HG03064 (cell line): ENCODE data around the gene TMEM273.
"Not testable (repeated sequence)": the region's sequence is repeated elsewhere in the genome, so short reads cannot be mapped to it uniquely, and the experiment has no call there.

Source experiments
- ATAC-seq: cut with Tn5 transposase; IDR thresholded peaks from one replicate; pipeline ENCODE4 v1.9.1; 2021; ENCODE audit warnings: low read depth; ENCODE audit not compliant: unreplicated experiment

The TMEM273 gene

GRCh38 chr10:49207113-49207512 lies 18.9 kb upstream of the TMEM273 start:
- no peak for ATAC-seq

GRCh38 chr10:49205206-49205605 lies 17.0 kb upstream of the TMEM273 start:
- no peak for ATAC-seq

- no peak for ATAC-seq
Observed at GRCh38 chr10:49204119-49204518, 15.9 kb upstream of the TMEM273 start.

GRCh38 chr10:49202266-49202665 lies 14.1 kb upstream of the TMEM273 start:
- no peak for ATAC-seq

DNA sequence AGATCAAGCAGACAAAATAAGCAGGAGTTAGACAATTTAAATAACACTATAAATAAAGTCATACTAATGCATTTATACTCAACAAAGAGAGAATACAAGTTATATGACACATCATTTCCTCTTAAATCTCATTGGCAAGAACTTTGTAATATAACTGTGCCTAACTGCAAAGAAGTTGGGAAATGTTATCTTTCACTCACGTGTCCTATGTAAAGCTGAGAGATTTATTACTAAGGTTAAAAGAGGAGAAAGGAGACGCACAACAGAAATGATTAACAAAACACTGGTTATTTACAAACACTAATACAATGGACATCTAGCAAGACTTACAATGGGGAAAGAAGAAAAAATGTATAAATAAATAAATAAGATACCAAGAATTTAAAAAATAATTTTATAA lies 12.7 kb upstream of the TMEM273 start:
- ATAC-seq, result no peak

- no peak for ATAC-seq
Observed at GRCh38 chr10:49197171-49197570, 9.0 kb upstream of the TMEM273 start.

DNA sequence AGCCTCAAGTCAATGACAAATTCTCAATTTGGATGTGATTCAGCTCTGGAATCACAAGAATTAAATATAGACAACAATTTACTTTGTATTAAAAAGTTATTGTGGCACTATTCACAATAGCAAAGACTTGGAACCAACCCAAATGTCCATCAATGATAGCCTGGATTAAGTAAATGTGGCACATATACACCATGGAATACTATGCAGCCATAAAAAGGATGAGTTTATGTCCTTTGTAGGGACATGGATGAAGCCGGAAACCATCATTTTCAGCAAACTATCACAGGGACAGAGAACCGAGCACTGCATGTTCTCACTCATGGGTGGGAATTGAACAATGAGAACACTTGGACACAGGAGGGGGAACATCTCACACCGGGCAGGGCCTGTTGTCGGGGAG lies 7.7 kb upstream of the TMEM273 start:
- ATAC-seq, result not testable (repeated sequence)

- no peak for ATAC-seq
Observed at GRCh38 chr10:49194212-49194920, 6.2 kb upstream of the TMEM273 start.

DNA sequence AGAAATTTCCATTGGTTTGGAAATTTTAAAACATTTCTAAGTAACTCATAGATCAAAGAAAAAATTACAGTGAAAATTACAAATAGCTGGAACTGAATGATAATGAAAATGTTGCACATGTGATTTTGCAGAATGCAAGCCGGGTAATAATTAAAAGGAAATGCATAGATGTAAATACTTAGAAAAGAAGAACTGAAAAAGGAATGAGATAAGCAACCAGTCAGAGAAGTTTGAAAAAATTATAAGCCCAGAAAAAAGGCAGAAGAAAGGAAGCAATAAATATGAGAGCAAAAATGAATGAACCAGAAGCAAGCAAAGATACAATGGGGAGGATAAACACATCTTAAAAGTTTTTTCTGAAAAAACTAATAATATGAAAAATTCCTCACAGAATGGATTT lies 3.2 kb upstream of the TMEM273 start:
- ATAC-seq, result no peak

GRCh38 chr10:49189422-49189821 lies 1.2 kb upstream of the TMEM273 start:
- no peak for ATAC-seq

- ATAC-seq, result no peak
Observed at GRCh38 chr10:49187044-49187484, 1.1 kb downstream of the TMEM273 start.

DNA sequence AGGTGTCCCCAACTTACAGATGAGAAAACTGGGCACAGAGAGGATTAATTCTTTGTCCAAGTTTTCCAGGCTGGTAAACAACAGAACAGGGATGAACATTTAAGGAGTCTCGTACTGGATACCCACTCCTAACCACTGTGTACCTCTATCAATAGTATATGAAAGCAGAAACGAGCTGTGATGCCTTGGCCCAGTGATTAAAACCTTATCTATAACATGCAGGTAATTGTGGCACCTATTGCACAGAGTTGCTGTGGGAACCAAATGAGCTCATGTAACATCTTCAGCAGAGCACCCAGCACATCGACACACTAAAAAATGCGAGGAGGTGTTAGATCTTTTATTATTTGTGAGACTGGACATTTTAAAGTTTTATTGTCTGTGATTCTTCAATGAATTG lies 1.6 kb downstream of the TMEM273 start:
- ATAC-seq, result no peak

DNA sequence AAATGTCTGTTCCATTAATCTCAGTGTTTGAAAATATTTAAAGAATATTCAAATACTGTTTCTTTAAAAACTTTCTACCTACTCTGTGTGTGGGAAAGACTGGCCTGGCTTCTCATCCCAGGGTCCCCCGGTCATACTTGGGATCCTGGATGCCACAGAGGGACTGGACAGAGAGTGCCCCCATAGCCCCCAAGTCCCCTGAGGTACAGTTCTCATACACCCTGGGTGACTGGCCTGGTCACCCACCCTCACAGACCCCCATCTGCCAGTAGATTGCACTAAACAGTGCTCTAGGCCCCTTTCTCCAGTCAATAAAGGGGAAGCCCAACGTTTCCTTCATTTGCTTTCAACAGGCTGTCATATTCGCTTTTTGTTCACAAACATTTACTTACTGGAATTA lies 3.0 kb downstream of the TMEM273 start:
- no peak for ATAC-seq

- no peak for ATAC-seq
Observed at GRCh38 chr10:49184642-49185111, 3.5 kb downstream of the TMEM273 start.

GRCh38 chr10:49183596-49184542 lies 4.3 kb downstream of the TMEM273 start:
- no peak for ATAC-seq

- no peak for ATAC-seq
Observed at GRCh38 chr10:49182776-49183175, 5.4 kb downstream of the TMEM273 start.

DNA sequence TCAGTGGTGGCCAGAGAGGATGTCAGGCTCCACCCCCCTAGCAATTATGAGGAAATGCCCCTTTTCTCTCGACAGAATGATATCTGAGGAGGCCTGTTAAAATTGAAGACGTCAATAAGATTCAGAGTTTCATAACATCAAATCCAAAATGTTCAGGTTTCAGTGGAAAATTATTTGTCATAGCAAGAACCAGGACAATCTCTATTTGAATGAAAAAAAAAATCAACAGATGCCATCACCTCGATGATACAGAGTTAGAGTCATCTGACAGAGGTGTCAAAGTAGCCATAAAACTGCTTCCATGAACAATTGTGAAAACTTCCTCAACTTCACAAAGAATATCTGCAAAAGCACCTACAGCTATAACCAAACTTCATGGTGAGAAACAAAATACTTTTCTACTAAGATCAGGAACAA lies 7.7 kb downstream of the TMEM273 start:
- ATAC-seq, result no peak

GRCh38 chr10:49179699-49180443 lies 8.3 kb downstream of the TMEM273 start:
- no peak for ATAC-seq

- ATAC-seq, result no peak
Observed at GRCh38 chr10:49178489-49179471, 9.4 kb downstream of the TMEM273 start.
